HG03469 (cell line): ENCODE measurements around the gene METRNL.
"Not testable (repeated sequence)": the region's sequence is repeated elsewhere in the genome, so short reads cannot be mapped to it uniquely, and the experiment has no call there.

Experiments used
- ATAC-seq: cut with Tn5 transposase; IDR thresholded peaks from one replicate; pipeline ENCODE4 v1.9.1; 2021; ENCODE audit warnings: mild to moderate bottlenecking, moderate library complexity, moderate number of reproducible peaks; ENCODE audit not compliant: unreplicated experiment

Gene METRNL

DNA sequence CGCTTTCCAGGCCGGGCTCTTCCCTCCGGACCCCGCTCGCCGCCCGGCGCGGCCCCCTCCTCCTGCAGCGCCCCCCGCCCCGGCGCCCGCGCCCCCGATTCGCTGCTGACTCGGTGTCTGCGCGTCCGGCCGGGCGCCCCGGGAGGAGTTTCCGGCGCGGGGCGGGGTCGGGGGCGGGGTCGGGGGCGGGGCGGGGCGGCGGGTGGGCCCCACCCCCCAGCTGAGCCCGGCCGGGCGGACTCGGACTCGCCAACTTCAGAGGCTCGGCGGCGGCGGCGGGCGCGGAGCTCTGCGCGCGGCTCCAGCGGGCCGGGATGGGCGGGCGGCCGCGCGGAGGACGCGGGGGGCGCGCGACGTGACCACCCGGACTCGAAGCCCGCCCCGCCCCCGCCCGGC is at the start of gene METRNL:
TSS of gene METRNL (plus strand) at position 258 of the 396 bp plus-strand sequence. CDS start 207 bp downstream, outside the sequence.
- ATAC-seq: no peak

GRCh38 chr17:83030432-83030831 is 49.0 kb upstream of the METRNL start:
- ATAC-seq: no peak

DNA sequence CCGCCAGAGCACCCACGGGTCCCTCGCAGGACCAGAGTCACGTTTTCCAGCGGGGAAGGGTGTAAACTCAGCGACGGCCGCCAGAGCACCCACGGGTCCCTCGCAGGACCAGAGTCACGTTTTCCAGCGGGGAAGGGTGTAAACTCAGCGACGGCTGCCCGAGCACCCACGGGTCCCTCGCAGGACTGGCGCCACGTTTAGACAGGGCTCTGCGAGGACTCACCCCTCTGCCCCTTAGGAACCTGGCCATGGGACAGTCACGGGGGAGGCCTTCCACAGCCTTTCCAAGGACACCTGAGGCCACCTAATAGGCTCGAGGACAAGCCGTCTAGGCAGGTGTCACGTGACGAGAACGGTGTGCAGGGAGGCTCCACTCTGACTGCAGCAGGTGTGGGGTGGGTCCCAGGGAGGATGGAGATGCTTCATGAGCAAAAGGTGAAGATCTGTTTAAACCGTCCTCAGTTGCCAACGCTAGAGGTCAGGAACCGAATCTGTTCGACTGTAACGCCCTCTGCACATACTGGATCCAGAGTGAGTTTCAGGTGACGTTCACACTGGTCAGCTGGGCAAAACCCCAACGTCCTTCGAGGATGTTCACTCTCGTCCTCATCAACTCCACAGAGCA is 48.0 kb upstream of the METRNL start:
- ATAC-seq: no peak

- ATAC-seq: not testable (repeated sequence)
These were observed 47.4 kb upstream of the METRNL start for GRCh38 chr17:83031946-83032451.

- no peak for ATAC-seq
These were observed 46.6 kb upstream of the METRNL start for GRCh38 chr17:83032781-83033180.

DNA sequence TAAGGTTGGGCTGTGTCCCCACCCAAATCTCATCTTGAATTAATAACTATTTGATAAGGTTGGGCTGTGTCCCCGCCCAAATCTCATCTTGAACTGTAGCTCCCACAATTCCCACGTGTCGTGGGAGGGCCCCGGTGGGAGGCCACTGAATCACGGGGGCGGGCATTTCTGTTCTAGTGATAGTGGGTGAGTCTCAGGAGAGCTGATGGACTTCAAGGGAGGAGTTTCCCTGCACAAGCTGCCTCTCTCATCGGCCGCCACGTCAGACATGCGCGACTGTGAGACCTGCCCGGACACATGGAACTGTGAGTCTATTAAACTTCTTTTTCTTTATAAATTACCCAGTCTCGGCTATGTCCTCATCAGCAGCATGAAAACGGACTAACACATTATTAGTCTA is 44.9 kb upstream of the METRNL start:
- no peak for ATAC-seq

DNA sequence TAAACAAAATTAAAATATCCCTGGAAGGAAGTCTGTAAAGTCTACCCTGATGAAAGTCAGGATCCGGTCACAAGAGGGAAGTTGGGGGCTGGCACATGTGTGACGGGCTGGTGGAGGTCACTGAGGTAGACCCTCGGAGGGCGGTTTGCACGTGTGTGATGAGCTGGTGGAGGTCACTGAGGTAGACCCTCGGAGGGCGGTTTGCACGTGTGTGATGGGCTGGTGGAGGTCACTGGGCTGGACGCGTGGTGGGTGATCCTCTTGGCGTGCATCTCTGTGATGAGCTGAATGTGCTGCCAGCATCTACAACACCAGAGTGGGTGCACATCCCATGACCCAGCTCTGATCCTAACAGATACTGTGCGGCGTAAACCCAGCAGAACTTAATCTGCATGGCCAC is 43.7 kb upstream of the METRNL start:
- ATAC-seq: no peak

DNA sequence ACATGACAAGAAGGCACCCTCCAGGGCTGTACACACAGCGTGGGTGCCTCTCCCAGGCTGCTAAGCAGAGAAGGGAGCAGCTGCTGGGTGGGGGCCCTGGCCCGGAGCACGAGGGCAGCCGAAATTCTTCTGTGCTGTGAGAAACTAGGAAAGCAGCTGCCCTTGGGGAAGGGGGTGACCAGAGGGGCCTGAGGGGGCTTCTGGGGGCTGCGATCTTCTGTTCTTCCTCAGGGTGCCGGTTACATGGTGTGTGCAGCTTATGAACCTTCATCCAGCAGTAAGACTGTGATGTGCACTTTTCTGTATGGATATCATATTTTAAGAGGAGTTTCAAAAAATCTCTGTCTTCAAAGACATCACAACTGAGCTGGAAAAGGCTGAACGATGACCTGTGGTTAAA is 43.2 kb upstream of the METRNL start:
- ATAC-seq: no peak

DNA sequence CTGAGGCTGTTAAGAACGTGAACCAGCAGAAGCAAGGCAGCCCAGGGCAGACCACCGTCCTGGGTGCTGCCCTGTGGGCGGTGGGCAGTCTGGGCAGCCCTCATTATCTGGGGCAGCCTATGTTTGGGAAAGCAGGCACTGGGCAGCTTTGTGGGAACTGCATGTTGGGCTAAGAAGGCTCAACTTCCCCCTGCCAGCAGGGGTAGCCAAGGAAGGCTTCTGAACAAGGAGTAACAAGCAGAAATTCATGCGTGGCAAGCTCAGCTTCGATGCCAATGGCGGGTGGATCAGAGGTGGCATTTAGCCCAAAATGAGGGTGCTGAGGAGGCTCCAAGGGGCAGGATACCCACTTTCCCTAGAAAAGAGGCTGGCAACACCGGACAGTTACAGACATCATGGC is 42.7 kb upstream of the METRNL start:
- no peak for ATAC-seq

DNA sequence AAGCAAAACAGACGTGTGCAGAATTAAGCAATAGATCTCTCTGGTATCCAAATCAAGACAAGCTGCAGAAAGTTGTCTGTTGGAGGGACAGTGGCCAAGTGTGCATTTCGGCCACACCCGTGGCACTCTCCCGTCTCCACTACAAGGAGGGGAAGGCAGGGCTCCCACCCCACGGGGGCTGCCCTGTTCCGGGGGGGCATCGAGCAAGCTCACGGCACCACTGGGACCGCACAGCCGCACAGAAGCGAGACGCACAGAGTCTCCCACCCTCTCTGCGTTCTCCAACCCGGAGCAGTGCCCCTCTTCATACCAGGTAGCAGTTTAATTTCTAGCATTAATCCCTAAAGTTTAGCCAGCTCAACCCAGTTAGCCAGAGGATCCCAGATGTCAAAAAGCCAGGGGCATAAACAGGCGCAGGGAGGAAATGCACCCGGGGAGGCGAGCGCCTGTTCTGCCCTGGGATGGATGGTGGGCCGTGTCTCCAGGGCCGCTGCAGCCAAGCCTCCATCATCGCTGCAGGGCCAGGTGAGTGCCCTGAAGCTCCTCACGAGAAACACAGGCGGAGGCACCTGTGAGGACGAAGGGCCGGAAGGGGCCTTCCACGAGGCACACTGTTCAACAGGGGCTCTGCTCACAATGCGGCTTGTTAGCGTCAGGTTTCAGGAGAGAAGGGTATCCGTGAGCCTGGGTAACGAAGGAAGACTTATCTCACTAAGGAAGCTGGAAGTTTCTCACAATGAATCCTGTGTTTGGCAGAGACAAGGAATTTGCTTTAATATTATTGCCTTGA is 42.1 kb upstream of the METRNL start:
- ATAC-seq: no peak

DNA sequence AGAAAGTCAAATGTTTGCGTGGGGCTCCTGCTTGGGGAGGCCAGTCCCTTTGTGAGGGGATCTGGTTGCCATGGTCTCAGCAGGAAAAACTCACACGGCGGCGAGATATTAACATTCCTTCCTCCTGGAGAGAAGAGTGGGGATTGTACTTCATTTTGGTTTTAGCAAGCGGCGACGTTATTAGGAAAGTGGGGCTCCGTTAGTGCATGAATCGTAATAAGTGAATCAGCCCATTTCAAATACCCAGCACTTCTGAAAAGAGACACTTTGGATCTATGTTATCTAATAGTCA is 41.6 kb upstream of the METRNL start:
- ATAC-seq: no peak

GRCh38 chr17:83038983-83039382 is 40.4 kb upstream of the METRNL start:
- not testable (repeated sequence) for ATAC-seq

- no peak for ATAC-seq
These were observed 38.1 kb upstream of the METRNL start for GRCh38 chr17:83041305-83041704.

- ATAC-seq: no peak
These were observed 36.8 kb upstream of the METRNL start for GRCh38 chr17:83042522-83043158.

- ATAC-seq: not testable (repeated sequence)
These were observed 34.9 kb upstream of the METRNL start for GRCh38 chr17:83044479-83044878.

DNA sequence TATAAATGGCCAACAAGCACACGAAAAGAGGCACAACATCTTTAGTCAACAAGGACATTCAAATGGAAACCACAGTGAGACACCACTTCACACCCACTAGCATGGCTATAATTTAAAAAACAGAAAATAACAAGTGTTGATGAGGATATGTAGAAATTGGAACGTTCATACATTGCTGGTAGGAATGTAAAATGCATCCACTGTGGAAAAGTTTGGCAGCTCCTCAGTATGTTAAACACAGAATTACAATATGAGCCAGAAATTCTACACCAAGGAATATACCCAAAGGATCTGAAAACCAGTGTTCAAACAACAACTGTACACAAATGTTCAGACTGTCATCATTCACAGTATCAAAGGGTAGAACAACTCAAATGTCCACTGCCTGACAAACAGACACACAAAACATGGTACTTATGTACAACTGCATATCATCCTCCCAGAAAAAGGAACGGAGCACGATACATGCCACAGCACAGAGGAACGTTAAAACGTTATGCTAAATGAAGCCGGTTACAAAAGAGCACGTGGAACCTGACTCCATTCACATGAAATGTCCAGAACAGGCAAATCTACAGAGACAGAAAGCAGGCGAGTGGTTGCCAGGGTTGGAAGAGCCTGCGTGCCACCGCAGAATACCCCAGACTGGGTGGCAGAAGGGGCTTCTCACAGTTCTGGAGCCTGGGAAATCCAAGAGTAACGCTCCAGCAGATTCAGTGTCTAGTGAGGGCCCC is 32.8 kb upstream of the METRNL start:
- ATAC-seq: no peak

DNA sequence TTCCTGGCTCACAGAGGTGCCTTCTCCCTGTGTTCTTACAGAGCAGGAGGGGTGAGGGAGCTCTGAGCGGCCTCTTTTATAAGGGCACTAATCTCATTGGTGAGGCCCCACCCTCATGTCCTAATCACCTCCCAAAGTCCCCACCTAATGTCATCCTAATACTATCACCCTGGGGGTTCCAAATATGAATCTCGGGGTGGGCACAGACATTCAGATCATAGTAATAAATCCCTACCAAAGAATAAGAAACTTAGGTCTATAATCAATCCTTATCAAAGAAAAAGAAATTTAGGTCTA is 32.3 kb upstream of the METRNL start:
- no peak for ATAC-seq

DNA sequence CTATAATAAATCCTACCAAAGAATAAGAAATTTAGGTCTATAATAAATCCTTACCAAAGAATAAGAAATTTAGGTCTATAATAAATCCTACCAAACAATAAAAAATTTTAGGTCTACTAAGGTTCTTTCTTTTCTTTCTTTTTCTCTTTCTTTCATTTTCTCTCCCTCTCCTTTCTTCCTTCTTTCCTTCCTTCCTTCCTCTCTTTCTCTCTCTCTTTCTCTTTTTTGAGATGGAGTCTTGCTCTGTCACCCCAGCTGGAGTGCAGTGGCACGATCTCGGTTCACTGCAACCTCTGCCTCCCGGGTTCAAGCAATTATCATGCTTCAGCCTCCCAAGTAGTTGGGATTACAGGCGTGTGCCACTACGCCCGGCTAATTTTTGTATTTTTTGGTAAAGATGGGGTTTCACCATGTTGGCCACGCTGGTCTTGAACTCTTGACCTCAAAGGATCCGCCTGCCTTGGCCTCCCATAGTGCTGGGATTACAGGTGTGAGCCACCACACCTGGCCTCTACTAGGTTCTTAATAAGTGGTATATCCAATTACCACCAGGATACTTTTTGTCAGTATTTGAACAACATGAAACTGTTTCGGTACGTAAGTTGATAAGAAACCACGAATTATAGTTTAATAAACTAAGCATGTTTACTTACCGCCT is 31.5 kb upstream of the METRNL start:
- ATAC-seq: not testable (repeated sequence)

DNA sequence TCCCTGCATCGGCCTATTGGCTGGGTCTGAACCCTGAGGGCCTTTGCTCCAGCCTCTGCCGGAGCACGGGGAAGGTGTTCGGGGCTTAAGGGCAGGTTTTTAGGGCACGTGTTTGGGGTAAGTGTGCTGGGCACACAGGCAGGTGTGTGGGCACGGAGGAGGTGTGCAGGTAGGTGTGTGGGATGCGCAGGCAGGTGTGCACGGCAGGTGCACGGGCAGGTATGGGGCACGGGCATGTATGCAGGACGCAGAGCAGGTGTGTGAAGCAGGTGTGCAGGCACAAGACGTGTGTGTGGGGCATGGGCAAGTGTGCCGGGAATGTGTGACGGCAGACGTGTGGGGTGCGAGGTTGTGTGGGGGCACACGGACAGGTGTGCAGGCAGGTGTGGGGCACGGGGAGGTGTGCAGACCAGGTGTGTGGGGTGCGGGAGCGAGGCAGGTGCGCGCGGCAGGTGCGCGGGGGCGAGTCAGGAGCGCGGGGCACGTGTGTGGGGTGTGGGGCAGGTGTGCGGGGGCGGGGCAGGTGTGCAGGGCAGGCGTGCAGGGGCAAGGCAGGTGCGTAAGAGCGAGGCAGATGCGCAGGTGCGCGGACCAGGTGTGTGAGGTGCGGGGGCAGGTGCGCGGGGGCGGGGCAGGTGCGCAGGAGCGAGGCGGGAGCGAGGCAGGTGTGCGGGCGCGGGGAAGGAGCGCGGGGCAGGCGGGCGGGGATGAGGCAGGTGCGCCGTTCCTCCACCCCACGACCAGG is 28.6 kb upstream of the METRNL start:
- ATAC-seq: no peak
